Occipital lobe (tissue), 2 donors: Measurements from ENCODE around the gene SHISAL1. TPM values are rescaled to one million over a fixed set of nuclear protein-coding genes. Genes with fewer than 3 reads are reported as not detected.

Source experiments
- DNase-seq: peaks from one replicate; lab custom pipeline; 2025; lab: John Stamatoyannopoulos, UW
- total RNA-seq: library from RNA; depleted of rRNA; stranded (reverse); fragments of >200 nt; gene quantifications from one replicate; pipeline ENCODE4 v1.2.3, GENCODE V29; 2014

SHISAL1 gene
- total RNA-seq, 1 donor from 2014 or later = 13.9 TPM

DNA sequence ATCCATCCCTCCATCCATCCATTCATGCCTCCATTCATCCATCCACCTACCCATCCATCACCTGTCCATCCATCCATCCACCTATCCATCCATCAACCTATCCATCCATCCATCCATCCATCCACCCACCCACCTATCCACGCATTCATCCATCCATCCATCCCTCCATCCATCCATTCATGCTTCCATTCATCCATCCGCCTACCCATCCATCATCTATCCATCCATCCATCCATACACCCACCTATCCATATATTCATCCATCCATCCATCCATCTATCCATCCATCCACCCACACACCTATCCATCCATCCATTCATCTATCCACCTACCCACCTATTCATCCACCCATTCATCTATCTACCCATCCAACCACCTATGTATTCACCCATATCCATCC is 118.2 kb downstream of the SHISAL1 start:
- DNase-seq = no peak

Other genes starting within 250 kb of the SHISAL1 start
- 0.47 TPM for gene PARVG, start 132.0 kb downstream of the SHISAL1 start, total RNA-seq
- 62.2 TPM for gene RTL6, start 185.3 kb upstream of the SHISAL1 start, total RNA-seq